Measurements from ENCODE around the gene CFAP210. TPM values are rescaled to one million over a fixed set of nuclear protein-coding genes. Genes with fewer than 3 reads are reported as not detected.

Gene CFAP210
- total RNA-seq, 1 experiment from 2014 or later, result 0.94 TPM

Other genes starting within 250 kb of the CFAP210 start
- gene BBS5, start 214.9 kb downstream of the CFAP210 start, total RNA-seq (2021), result 0.55 and 0.83 TPM in 2 replicates
- not detected in 2 replicates for gene KLHL41, start 184.7 kb downstream of the CFAP210 start, total RNA-seq (2021)
- gene FASTKD1, start 120.5 kb downstream of the CFAP210 start, total RNA-seq (2021), result 46.7 and 47.6 TPM in 2 replicates
- gene PPIG, start 110.1 kb downstream of the CFAP210 start, total RNA-seq (2021), result 66.2 and 68.9 TPM in 2 replicates
- gene PHOSPHO2, start 64 bp upstream of the CFAP210 start, total RNA-seq (2021), result 7.2 and 7.6 TPM in 2 replicates
- 50.2 and 54.6 TPM in 2 replicates for gene KLHL23, start 39.4 kb upstream of the CFAP210 start, total RNA-seq (2021)
- gene SSB, start 104.5 kb upstream of the CFAP210 start, total RNA-seq (2021), result 248 and 257 TPM in 2 replicates
- gene METTL5, start 130.5 kb upstream of the CFAP210 start, total RNA-seq (2021), result 92.0 and 94.7 TPM in 2 replicates
- gene UBR3, start 133.0 kb upstream of the CFAP210 start, total RNA-seq (2021), result 21.9 and 23.8 TPM in 2 replicates

Data from H9 (cell line).